OCI-LY3 (cell line): ENCODE data around the gene BPIFB3.

Source experiments
- CTCF ChIP-seq: fragments of 200-600, 300-600 bp; sonication (generic); IDR thresholded peaks from 2 replicates; pipeline ENCODE4 v1.5.1; 2014; ENCODE audit warnings: antibody characterized with exemption, low read length, low read depth
- EZH2phosphoT487 ChIP-seq: fragments of 200-600 bp; shearing (Covaris generic); IDR thresholded peaks from 2 replicates; pipeline ENCODE4 v1.6.1; 2018; ENCODE audit warnings: antibody characterized with exemption, mixed run types, low read depth

- no peak for TF ChIP-seq CTCF
- TF ChIP-seq EZH2phosphoT487: no peak
Measured at GRCh38 chr20:33071198-33071597, 17.5 kb downstream of the BPIFB3 start.
